NCI-H128 (cell line): ENCODE results near the gene FBXL13.
"Not testable (repeated sequence)": the region's sequence is repeated elsewhere in the genome, so short reads cannot be mapped to it uniquely, and the experiment has no call there.

Experiments used
- DNase-seq: peaks from one replicate; lab custom pipeline; 2025; ENCODE audit not compliant: unreplicated experiment; lab: John Stamatoyannopoulos, UW

FBXL13 gene

DNA sequence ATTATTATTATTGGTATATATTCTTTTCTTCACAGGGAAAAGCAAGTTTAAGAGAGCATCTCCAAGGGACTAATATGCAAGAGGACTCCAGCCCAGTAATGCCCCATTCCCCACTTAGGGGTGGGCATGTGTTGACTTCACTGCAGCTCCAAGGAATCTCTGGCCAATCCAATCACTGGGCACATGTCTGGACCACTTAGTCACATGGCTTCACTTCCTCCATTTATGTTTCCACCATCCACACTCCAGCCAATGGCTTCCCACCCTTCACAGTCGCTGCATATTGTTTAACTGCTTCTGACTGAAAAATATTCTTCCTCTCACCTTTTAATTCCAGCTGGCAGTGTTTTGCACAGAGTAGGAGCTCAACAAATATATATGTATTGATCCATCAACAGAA, 43.6 kb downstream of the FBXL13 start:
- DNase-seq: no peak

DNA sequence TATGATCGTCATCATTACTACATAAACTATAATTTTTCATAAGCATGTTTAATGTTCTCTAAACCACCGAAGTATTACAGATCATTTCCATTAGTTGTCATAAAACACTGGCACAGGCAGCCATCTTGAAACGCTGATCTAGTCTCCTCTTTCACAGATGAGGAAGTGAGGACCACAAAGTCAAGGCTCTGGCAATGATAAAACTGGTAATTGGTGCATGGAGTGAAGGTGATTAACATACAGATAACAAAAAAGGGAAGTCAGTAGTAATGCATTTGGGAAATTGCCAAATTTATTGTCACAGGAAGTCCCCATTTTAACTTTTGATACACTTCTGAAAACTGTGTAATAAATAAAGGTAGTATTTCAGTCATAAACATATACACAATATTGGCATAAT, 49.3 kb downstream of the FBXL13 start:
- no peak for DNase-seq

DNA sequence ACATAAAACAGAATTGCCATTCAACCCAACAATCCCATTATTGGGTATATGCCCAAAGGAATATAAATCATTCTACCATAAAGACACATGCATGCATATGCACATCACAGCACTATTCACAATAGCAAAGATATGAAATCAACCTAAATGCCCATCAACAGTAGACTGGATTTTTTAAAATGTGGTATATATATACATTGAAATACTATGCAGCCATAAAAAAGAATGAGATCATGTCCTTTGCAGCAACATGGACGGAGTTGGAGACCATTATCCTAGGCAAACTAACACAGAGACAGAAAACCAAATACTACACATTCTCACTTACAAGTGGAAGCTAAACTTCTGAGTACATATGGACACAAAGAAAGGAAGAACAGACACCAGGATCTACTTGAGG, 51.0 kb downstream of the FBXL13 start:
- DNase-seq: not testable (repeated sequence)

DNA sequence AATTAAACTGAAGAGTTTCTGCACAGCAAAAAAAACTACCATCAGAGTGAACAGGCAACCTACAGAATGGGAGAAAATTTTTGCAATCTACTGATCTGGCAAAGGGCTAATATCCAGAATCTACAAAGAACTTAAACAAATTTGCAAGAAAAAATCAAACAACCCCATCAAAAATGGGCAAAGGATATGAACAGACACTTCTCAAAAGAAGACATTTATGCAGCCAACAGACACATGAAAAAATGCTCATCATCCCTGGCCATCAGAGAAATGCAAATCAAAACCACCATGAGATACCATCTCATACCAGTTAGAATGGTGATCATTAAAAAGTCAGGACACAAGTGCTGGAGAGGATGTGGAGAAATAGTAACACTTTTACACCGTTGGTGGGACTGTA, 53.1 kb downstream of the FBXL13 start:
- not testable (repeated sequence) for DNase-seq

DNA sequence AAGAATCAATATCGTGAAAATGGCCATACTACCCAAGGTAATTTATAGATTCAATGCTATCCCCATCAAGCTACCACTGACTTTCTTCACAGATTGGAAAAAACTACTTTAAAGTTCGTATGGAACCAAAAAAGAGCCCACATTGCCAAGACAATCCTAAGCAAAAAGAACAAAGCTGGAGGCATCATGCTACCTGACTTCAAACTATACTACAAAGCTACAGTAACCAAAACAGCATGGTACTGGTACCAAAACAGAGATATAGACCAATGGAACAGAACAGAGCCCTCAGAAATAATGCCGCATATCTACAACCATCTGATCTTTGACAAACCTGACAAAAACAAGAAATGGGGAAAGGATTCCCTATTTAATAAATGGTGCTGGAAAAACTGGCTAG, 53.7 kb downstream of the FBXL13 start:
- not testable (repeated sequence) for DNase-seq

DNA sequence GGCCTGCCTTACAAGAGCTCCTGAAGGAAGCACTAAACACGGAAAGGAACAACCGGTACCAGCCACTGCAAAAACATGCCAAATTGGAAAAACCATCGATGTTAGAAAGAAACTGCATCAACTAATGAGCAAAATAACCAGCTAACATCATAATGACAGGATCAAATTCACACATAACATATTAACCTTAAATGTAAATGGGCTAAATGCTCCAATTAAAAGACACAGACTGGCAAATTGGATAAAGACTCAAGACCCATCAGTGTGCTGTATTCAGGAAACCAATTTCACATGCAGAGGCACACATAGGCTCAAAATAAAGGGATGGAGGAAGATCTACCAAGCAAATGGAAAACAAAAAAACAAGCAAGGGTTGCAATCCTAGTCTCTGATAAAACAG, 56.3 kb downstream of the FBXL13 start:
- not testable (repeated sequence) for DNase-seq

DNA sequence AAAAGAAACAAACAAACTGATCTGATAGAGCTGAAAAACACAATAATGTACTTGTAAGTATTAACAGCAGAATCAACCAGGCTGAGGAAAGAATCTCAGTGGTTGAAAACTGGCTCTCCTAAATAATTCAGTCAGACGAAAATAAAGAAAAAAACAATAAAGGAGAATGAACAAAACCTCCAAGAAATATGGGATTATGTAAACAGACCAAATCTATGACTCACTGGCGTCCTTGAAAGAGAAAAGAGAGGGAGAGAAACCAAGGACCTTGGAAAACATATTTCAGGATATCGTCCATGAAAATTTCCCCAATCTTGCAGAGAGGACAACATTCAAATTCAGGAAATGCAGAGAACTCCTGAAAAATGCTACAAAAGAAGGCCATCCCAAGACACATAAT, 62.9 kb downstream of the FBXL13 start:
- DNase-seq: no peak

DNA sequence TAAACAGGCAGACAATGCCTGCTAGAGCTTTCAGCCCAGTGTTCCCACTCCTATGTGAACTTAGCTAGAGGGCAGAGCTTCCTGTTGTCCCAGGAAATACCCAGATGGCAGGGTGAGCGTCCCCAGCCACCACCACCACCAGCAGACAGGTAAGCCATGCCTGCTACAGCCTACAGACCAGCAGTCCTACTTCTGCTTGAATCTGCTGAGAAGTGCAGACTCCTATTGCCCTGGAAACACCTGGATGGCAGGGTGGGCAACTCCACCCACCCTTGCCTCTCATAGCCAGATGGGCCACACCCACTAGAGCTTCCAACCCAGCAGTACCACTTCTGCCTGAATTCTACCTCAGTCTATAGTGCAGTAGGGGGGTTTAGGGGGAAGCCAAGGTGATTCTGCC, 64.4 kb downstream of the FBXL13 start:
- DNase-seq: no peak

DNA sequence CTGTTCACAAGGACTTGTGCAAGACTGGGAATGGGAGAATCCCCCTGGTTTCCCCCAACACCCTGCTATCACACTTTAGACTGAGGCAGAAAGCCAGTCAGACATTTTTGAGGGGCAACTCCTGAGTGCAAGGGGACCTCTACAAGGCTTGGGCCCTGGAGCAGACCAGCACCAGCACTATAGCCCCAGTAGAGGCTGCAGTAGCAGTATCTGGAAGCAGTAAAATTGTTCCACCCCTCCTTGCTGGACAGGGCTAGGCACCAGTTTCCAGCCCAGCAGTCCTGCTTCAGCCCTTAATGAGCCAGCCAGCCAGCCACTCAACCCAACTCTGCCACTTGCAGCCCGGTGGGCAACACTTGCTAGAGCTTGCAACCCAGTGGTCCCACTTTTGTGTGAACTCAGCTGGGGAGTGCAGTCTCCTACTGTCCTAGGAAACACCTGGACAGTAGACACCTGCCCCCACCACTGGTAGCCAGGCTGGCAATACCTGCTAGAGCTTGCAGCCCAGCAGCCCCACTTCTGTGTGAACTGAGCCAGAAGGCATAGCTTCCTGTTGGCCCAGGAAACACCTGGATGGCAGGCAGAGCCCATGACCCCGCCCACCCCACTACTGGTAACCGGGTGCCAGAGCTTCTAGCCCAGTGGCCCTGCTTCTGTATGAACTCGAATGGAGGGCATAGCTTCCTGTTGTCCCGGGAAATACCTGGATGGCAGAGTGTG, 65.0 kb downstream of the FBXL13 start:
- DNase-seq: no peak

DNA sequence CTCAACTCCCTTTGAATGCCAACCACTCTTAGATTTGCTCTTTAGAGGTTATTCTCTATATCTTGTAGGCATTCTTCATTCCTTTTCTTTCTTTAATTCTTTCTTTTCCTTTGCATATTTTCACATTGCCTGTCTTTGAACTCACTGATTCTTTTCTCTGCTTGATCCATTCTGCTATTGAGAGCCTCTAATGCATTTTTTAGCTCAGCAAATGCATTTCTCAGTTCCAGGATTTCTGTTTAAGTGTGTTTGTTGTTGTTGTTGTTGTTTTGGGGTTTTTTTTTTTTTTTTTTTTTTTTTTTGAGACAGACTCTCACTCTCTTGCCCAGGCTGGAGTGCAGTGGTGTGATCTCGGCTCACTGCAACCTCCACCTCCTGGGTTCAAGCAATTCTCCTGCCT, 71.6 kb downstream of the FBXL13 start:
- DNase-seq: no peak

DNA sequence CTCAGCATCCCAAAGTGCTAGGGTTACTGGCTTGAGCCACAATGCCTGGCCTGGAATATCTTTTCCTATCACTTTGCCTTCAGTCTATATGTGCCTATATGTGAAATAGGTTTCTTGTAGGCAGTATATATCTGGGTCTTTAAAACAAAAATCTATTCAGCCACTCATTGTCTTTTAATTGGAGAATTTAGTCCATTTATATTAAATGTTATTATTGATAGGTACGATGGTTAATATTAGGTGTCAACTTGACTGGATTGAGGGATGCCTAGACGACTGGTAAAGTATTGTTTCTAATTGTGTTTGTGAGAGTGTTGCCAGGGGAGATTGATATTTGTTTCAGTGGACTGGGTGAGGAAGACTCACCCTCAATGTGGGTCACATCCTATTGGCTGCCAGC, 73.4 kb downstream of the FBXL13 start:
- DNase-seq: no peak

DNA sequence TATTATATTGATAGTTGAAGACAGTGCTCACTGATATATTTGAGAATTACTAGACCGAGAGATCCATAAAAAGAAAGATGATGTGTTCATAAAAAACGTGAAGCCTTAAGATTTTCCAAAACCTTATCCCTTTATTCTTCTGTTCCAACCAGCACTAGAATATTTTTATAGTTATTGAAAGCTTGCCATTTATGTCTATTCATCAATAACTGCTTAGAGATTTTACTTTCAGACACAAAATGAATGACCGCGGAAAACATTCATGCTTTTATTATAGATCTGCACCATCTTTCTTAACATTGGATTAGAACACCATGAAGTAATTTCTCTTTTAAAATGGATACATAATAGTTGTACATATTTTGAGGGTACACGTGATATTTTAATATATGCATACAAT, 77.6 kb downstream of the FBXL13 start:
- no peak for DNase-seq

DNA sequence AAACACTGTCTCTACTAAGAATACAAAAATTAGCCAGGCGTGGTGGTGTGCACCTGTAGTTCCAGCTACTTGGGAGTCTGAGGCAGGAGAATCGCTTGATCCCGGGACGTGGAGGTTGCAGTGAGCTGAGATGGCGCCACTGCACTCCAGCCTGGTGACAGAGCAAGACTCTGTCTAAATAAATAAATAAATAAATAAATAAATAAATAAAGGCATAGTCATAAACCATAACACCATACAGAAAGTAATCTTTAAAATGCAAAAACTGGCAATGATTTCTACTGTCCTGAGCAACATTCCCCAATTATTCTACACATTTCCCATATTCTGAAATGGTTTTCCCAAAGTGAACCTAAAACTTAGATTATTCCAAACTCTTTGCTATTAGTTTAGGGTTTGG, 79.0 kb downstream of the FBXL13 start:
- DNase-seq: not testable (repeated sequence)

DNA sequence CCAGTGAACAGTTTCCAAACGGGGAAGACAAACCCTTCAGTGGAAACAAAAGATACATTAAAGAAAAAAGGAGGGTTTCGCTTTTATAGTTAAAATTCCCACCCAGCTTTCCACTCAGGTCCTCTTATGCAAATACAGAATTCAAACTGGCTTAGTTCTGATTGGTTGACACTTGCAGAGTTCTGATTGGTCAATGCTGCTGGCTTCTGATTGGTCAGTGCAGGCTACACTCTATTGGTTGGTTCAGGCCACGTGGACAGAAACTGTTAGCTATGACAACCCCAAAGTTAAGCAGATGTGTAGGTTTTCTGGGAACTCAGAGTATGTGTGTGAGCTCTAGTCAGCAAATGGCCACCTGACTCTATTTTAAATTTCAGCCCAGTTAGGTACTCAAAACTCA, 80.0 kb downstream of the FBXL13 start:
- DNase-seq: no peak

DNA sequence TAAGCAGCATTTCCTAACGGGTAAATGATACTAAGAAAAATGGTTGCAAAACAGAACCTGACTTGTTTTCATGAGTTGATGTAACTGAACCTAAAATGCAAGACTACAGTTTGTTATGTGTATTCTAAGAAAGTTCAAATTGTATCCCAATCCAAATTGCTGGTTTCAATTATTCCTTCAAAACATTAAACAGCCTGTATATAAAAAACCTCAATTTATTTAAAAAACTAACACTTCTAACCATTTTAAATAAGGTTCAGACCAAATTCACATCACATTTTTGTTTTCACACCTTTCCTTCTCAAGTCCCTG, 80.9 kb downstream of the FBXL13 start:
- no peak for DNase-seq

DNA sequence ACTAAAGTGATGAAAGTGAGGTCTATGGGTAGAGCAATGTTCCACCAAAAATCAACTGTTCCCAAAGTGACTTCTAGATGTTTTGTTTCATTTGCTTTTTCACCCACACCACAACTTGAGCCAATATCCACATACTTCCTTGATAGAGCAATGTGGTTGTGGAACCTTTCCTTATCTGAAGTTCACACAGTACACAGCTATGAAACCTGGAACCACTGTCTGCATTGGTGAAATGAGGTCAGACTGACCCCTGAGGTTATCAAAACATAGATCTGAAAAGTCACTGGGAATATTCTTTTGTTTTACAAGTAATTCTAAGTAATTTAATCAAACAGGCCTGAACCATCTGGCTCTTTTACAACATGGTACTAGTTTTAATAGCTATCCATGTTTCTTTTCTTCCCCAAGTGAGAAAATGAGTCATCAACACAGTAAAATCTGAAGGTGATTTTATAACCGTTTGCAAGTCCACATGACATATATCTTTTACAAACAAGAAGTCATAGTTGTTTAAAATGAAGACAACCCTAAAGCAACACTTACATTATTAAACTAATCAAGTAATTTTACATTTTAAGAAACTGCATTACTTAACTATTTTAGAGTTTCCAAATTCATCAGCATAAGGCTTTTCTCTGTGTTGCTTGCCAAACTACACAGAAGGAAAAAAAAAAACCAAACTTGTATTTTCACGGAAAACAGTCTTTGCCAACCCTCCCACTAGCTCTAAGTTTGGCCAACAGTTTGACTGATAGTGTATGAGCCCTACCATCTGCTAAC, 81.5 kb downstream of the FBXL13 start:
- DNase-seq: no peak

DNA sequence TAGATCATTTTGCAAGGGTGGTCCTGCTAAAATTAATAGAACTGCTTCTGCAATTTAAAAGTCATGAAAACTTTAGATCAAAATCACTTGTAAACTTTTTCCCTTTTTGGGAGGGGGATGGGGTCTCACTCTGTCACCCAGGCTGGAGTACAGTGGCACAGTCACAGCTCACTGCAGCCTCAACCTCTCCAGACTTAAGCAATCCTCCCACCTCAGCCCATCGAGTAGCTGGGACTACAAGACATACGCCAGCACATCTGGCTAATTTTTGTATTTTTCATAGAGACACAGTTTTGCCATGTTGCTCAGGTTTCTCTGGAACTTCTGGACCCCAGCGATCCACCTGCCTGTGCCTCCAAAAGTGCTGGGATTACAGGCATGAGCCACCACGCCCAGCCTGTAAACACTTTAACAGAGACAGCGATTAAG, 82.1 kb downstream of the FBXL13 start:
- no peak for DNase-seq

DNA sequence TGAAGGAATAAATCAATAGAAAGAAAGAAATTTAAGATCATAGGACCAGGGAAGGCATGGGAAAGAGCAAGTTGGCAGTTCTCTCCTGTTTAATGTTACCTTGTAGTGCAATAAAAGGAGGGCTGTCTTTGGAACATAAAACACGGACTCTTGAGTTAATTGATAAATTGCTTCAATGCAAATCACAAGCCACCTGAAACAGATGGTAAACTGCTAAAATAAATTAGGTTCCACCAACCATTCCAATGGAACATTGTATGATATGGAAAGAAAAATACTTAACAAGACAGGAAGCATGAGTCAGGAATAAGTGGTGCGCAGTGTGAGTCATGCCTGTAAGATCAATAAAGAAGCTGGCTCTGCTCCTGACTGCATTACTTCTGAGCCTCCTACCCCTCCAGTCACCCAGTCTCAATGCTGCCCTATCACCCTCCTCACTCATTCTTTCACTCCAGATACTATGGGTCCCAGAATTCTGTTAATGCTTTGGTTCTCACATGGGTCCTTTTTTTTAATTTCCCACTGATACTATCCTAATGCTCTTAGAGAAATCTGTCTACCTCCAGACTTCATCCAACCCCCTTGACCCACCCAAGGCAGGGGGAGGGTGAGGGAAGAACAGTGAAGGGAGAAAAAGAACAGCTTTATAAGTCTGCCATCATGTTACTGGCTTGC, 82.9 kb downstream of the FBXL13 start:
- DNase-seq: no peak

DNA sequence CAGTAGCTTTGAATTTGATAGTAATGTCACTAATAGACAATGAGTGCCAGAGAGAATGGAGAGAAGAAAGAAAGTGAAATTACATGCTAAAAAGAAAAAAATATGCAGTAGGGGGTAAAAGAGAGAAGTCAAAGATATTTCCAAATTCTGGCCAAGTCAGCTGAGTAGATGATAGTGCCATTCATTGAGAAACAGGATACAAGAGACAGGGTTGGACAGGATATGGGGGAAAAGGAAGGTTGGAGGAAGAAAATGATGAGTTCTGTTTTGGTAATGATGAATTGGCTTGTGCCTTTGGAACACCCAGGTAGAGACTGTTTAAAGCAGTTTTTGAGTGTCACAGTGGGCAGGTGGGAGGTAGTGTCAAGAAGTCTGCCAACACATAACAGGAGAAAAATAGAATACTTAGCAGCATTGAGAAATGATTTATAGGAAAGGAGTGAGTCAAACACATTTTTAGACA, 83.5 kb downstream of the FBXL13 start:
- no peak for DNase-seq

DNA sequence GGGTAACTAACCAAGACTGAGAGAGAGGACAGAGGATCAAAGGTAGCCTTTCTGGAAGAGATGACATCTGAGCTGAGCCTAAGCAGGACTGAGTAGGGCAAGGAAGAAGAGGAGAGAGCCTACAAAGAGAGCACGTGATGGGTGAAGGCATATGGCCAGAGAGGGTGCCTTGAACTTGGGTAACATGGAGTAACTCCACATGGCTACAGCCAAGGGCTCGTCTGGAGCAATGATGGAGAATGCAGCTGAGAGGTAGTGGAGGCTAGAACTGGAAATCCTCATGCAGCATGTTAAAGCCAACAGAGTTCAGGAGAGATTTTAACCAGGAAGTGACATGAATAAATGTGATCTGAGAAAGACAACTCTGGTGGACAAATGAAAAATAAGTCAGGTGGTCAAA, 84.0 kb downstream of the FBXL13 start:
- DNase-seq: no peak

DNA sequence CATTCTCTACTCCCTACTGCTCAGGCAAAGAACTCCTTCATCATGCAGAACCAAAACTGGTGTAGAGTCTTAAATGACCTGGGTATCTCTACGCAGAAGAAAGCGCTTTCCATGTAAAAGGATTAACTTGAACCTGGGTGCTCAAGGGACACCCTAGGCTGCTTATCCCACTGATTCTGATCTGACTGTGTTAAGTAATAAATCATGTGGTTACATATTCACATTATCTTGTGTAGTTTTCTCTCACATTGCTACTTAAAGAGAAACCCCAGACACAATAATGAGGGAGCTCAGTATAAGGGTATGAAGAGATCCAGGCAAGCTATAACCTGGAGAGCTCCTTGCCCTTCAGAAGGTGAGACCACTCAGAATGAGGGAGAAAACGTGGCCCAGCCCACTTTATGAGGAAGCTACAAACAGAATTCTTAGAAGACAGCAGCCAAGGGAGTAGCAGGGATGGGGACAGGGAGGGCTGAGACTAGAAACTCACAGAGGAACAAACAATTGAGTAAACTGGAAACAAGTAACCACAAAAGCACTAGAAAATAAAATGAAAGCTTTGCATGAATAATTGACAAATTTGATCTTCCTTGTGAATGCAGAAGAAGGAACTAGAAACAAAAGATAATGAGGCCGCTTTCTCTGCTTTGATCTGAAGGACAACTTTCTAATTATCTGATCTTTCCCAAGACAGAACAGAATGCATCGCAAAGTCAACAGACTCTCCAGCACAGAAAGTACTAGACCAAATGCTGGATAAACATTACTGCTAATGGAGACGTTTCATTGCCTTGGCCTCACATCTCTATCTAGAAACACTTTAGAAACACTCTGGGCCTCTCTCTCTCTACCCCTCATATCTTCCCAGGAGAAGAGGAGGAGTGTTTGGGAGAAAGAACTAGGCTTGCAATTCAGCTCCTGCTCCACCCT, 85.7 kb downstream of the FBXL13 start:
- no peak for DNase-seq
